SK-N-MC (cell line): ENCODE data around the gene PTPRN2.
"Not testable (repeated sequence)": the region's sequence is repeated elsewhere in the genome, so short reads cannot be mapped to it uniquely, and the experiment has no call there.

Experiments
- DNase-seq: peaks from one replicate; pipeline ENCODE4 v3.0.0-alpha.2; 2011; ENCODE audit warnings: low read depth, low spot score
- H3K27ac ChIP-seq: fragments of 200-600 bp; sonication (generic); 2 replicates; pipeline ENCODE4 v1.5.1; 2016; ENCODE audit warnings: mixed run types
- H3K36me3 ChIP-seq: fragments of 200-600 bp; sonication (generic); 2 replicates; pipeline ENCODE4 v1.6.1; 2017; ENCODE audit warnings: antibody characterized with exemption, low read length, mixed read lengths; ENCODE audit not compliant: insufficient read depth
- H3K4me3 ChIP-seq: fragments of 200-600 bp; sonication (generic); 2 replicates; pipeline ENCODE4 v1.5.1; 2016
- H3K9ac ChIP-seq: fragments of 200-600 bp; sonication (generic); 2 replicates; pipeline ENCODE4 v1.8.0; 2017; ENCODE audit warnings: mixed run types, mixed read lengths; ENCODE audit not compliant: insufficient read length
- H3K9me3 ChIP-seq: fragments of 200-600 bp; sonication (generic); 2 replicates; pipeline ENCODE4 v1.6.1; 2017; ENCODE audit warnings: low read depth, mild to moderate bottlenecking, antibody characterized with exemption, low read length, moderate library complexity, mixed read lengths
- EZH2 ChIP-seq: fragments of 200-600 bp; sonication (generic); IDR thresholded peaks from one replicate; pipeline ENCODE4 v1.6.1; 2017; ENCODE audit warnings: antibody characterized with exemption
- FOXP2 ChIP-seq: optimal IDR thresholded peaks from 2 replicates; pipeline ENCODE3; 2011; ENCODE audit warnings: mild to moderate bottlenecking, moderate library complexity; ENCODE audit not compliant: insufficient read depth; ENCODE audit errors: extremely low read length, control extremely low read depth
- POLR2AphosphoS5 ChIP-seq: IDR thresholded peaks from 2 replicates; pipeline ENCODE4 v1.6.1; 2012; ENCODE audit warnings: mild to moderate bottlenecking, low read depth, low read length, borderline replicate concordance

PTPRN2 gene

DNA sequence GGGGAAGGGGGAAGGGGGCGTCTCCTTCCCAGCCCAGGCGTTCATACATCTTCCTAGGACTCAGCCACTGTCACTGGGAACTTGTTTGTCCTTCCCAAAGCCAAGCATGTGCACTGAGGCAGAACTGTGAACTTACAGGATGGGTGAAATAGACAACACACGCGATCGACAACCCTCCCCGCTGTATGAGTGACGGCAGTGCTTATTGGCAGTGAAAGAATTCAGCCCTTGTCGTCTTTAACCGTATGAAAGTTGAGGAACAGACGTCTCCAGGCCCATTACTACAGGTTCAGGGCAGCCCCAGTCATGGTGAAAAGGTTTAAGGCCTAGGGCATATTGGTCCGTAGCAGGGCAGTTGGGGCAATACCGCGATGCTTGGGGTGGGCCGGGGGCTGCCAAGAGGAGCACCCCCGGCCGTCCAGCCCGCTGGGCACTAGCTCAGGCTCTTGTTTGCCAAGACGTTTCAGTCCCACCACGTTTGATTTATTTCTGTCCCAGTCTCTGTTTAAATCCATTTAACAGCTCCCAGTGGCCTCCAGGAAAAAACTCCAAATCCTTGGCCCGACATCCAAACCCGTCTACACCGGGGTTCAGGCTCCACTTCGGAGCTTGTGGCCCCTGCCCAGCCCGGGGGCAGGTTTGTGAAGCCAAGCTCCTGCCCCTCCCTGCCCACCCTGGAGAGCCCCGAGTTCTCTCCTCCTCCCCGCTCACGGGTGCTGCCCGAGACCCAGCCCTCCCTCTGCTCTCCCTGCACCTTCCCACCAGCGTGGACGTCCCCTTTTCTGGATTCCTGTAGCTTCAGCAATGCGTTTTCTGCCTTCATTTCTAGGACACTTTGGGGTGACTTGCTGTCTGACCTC lies 1091.0 kb downstream of the PTPRN2 start:
- DNase-seq, result no peak
- no peaks in the 10 kb centered on the region for H3K9me3 ChIP-seq

DNA sequence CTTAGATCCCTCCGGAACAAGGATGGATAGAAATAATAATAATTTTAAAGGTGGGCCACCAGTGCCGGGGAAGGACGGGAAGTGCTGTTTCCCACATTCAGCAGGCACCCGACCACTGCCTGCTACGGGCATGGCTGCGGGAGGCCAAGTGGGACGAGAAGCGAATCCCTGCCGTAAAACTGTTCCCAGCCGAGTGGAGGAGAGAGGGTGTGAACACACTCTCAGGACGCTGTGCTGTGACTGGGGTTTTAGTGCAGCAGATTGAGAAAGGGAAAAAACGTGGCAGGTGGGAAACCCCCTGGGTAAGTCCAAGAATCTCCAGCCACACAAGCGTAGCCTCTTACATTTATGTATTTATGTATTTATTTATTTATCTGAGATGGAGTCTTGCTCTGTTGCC lies 1092.0 kb downstream of the PTPRN2 start:
- no peak overlapping the region for H3K9ac ChIP-seq
- H3K4me3 ChIP-seq, result no peak overlapping the region
- TF ChIP-seq FOXP2 (no peak), EZH2 (no peak), POLR2AphosphoS5 (no peak)
- H3K9me3 ChIP-seq, result no peaks in the 10 kb centered on the region
- no peak overlapping the region for H3K27ac ChIP-seq
- DNase-seq, result no peak
- no peaks in the 10 kb centered on the region for H3K36me3 ChIP-seq

More for the DNA sequence above, 1091.0 kb downstream of the PTPRN2 start:
- Histone ChIP-seq H3K4me3 (no peak overlapping the region), H3K9ac (no peak overlapping the region), H3K27ac (no peak overlapping the region), H3K36me3 (no peaks in the 10 kb centered on the region)
- no peak for TF ChIP-seq FOXP2
- TF ChIP-seq EZH2, result no peak
- TF ChIP-seq POLR2AphosphoS5, result no peak

DNA sequence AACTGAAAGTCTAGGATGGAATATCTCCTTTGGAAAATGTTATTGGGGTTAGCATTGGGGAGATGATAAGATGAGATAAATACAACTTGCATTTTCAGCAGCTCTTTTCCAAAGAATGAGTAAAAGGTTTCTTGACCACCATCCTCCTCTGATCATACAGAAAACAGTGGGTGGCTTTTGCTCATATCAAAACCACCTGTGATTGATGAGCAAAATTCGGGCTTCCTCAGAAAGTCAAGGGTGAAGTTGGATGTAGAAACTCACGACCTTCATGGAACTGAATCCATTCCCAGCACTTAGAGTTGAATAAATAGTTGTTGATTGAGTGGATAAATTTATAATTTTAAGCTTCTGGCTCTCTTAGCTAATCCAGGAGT lies 1092.5 kb downstream of the PTPRN2 start:
- no peaks in the 10 kb centered on the region for H3K9me3 ChIP-seq
- H3K36me3 ChIP-seq, result no peaks in the 10 kb centered on the region
- H3K27ac ChIP-seq, result no peak overlapping the region
- no peak overlapping the region for H3K4me3 ChIP-seq
- no peak overlapping the region for H3K9ac ChIP-seq
- TF ChIP-seq POLR2AphosphoS5, result no peak
- TF ChIP-seq FOXP2, result no peak
- TF ChIP-seq EZH2, result no peak
- DNase-seq, result no peak

DNA sequence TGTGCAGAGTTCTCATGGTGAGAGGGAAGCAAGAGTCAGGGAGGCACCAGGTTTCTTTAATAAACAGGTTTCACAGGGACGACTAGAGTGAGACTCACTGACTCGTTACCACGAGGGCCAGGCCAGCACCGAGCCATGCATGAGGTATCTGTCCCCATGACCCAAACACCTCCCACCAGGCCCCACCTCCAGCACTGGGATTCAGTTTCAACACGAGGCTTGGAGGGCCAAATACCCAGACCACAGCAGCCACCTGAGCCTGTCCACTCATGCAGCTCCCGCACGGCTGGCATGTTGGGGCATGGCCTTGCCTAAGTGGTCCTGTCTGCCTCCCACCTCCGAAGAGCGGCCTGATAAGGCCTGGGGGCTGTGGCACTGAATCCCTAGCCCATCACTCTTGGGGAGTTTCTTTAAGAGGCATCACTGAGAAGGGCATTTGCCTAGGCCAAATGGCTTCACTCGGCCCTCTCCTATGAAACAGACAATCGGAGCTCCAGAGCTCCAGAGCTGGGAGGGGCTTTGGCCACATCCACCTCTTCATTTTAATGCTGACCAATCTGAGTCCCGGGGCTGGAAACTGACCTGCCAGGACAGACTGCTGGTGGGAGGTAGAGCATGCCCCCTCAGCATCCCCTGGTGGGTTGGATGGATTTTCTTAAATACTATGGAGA lies 1093.0 kb downstream of the PTPRN2 start:
- DNase-seq, result no peak
- Histone ChIP-seq H3K4me3 (no peak overlapping the region), H3K27ac (no peak overlapping the region), H3K36me3 (no peaks in the 10 kb centered on the region), H3K9ac (no peak overlapping the region), H3K9me3 (no peaks in the 10 kb centered on the region)
- TF ChIP-seq FOXP2, result no peak

DNA sequence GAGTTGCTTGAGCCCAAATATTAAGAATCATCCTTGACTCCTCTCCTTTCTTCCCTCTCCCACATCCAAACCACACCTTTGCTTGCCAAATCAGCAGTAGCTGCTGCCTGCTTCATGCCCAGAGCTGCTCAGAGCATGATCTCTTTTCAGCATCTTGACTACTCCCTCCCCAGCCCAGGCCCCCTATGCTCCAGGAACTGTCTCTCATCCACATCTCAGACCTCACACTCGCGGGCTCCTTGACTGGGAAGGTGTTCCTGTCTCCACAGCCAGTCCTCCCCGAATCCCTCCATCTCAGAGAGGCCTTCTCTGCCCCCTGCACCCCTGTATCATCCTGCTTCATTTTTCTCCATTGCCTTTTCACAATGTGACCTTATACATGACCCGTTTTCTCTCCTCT lies 1093.8 kb downstream of the PTPRN2 start:
- Histone ChIP-seq H3K36me3 (no peaks in the 10 kb centered on the region), H3K4me3 (no peak overlapping the region), H3K9ac (no peak overlapping the region), H3K9me3 (no peaks in the 10 kb centered on the region), H3K27ac (no peak overlapping the region)
- DNase-seq, result no peak
- no peak for TF ChIP-seq FOXP2
- no peak for TF ChIP-seq EZH2
- TF ChIP-seq POLR2AphosphoS5, result no peak

DNA sequence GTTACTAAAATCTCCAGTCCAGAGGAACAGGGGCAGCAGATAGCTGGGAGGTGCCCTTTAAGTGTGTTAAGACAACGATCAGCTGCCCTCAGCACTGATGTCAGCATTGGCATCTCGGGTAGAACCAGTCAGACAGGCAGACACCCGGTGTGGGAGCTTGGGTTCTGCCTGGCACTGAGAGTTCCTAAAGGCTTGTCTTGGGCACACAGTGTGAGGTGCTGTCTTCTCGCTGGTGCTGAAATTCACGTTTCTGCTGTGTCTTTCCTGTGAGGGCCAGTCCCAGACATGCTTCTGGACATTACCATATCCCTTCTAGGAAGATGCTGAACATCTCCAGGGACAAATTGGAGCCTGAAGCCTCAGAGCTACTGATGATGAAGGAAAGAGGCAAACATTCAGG lies 1094.6 kb downstream of the PTPRN2 start:
- Histone ChIP-seq H3K9ac (no peak overlapping the region), H3K9me3 (no peaks in the 10 kb centered on the region), H3K36me3 (no peaks in the 10 kb centered on the region), H3K4me3 (no peak overlapping the region), H3K27ac (no peak overlapping the region)
- no peak for DNase-seq
- TF ChIP-seq POLR2AphosphoS5 (no peak), EZH2 (no peak), FOXP2 (no peak)

DNA sequence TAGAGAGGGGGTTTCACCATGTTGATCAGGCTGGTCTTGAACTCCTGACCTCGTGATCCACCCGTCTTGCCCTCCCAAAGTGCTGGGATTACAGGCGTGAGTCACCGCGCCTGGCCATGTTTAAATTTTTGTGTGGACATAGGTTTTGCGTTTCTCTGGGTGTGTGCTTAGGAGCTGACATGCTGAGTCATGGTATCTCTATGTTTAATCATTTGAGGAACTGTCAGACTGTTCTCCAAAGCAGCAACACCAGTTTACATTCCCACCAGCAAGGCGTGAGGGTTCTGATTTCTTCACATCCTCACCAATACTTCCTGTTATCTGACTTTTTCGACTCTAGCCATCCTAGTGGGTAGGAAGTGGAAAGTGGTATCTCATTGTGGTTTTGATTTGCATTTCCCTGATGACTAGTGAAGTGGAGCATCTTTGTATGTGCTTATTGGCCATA lies 1097.1 kb downstream of the PTPRN2 start:
- no peak overlapping the region for H3K9ac ChIP-seq
- H3K27ac ChIP-seq, result no peak overlapping the region
- no peak overlapping the region for H3K4me3 ChIP-seq
- no peaks in the 10 kb centered on the region for H3K36me3 ChIP-seq
- no peaks in the 10 kb centered on the region for H3K9me3 ChIP-seq
- no peak for DNase-seq
- TF ChIP-seq POLR2AphosphoS5, result no peak
- no peak for TF ChIP-seq FOXP2
- TF ChIP-seq EZH2, result no peak

DNA sequence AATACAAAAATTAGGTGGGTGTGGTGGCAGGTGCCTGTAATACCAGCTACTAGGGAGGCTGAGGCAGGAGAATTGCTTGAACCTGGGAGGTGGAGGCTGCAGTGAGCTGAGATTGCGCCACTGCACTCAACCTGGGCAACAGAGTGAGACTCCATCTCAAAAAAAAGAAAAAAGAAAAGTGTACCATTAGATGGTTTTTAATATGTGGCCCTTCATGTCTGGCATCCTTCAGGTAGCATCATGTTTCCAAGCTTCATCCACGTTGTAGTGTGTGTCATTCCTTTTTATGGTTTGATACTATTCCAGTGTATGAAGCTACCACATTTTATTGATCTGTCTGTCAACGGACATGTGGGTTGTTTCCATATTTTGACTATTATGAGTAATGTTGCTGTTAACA lies 1097.8 kb downstream of the PTPRN2 start:
- not testable (repeated sequence) for H3K27ac ChIP-seq, H3K36me3 ChIP-seq, H3K9me3 ChIP-seq, H3K9ac ChIP-seq, H3K4me3 ChIP-seq, DNase-seq
